ENCODE data around the gene CLEC4C. TPM values are rescaled to one million over a fixed set of nuclear protein-coding genes. Genes with fewer than 3 reads are reported as not detected.

The CLEC4C gene
- total RNA-seq, 1 experiment from 2014 or later: not detected

DNA sequence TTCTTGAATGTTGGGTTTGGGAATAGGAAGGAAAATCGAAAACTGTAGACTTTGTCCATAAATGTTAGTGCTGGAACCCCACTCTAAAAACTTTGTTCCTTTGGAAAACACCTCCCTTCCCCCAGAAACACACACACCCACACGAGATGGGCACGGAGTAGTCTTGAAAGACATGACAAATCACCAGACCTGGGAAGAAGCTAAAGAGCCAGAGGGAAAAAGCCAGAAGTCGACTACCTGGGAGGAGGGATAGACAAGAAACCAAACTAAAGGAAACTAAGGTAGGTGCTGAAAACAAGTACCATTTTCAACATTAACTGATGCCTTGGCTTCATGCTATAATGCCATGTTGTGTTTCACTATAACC lies 41.1 kb upstream of the CLEC4C start:
- H3K4me3 ChIP-seq (ENCODE audit: low read depth in 2 of 2, low read length in 2 of 2): no peak overlapping the region
- DNase-seq (ENCODE audit: low read depth, low spot score): no peak
- no peak overlapping the region for H3K27ac ChIP-seq (ENCODE audit: low read length)
- POLR2A ChIA-PET: no interaction called here
- in situ Hi-C loops (cut with HindIII; ENCODE audit: low pct_unique_long_range_greater_than_20kb, low sequenced_read_pairs) (no loop called here), intact Hi-C loops (cut with micrococcal nuclease; ENCODE audit: unreplicated experiment) (no loop called here)
- ATAC-seq: no peak
- no peaks in the 10 kb centered on the region for H3K27me3 ChIP-seq (ENCODE audit: control insufficient read depth, insufficient read depth, low read length)
- H3K36me3 ChIP-seq (ENCODE audit: control insufficient read depth, insufficient read depth, low read length): no peaks in the 10 kb centered on the region
- TF ChIP-seq, protein P1, sequence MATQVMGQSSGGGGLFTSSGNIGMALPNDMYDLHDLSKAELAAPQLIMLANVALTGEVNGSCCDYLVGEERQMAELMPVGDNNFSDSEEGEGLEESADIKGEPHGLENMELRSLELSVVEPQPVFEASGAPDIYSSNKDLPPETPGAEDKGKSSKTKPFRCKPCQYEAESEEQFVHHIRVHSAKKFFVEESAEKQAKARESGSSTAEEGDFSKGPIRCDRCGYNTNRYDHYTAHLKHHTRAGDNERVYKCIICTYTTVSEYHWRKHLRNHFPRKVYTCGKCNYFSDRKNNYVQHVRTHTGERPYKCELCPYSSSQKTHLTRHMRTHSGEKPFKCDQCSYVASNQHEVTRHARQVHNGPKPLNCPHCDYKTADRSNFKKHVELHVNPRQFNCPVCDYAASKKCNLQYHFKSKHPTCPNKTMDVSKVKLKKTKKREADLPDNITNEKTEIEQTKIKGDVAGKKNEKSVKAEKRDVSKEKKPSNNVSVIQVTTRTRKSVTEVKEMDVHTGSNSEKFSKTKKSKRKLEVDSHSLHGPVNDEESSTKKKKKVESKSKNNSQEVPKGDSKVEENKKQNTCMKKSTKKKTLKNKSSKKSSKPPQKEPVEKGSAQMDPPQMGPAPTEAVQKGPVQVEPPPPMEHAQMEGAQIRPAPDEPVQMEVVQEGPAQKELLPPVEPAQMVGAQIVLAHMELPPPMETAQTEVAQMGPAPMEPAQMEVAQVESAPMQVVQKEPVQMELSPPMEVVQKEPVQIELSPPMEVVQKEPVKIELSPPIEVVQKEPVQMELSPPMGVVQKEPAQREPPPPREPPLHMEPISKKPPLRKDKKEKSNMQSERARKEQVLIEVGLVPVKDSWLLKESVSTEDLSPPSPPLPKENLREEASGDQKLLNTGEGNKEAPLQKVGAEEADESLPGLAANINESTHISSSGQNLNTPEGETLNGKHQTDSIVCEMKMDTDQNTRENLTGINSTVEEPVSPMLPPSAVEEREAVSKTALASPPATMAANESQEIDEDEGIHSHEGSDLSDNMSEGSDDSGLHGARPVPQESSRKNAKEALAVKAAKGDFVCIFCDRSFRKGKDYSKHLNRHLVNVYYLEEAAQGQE (IDR thresholded peaks at IDR 0.05; ENCODE audit: insufficient read depth in 1 of 2, low read depth in 2 of 2, low read length in 1 of 2): no peak
- TF ChIP-seq SIN3A (IDR thresholded peaks at IDR 0.05; ENCODE audit: borderline replicate concordance, insufficient read depth, low read depth, low read length): no peak
- no peak for TF ChIP-seq TCF7L2 (IDR thresholded peaks at IDR 0.05; ENCODE audit: low read depth, low read length)
- TF ChIP-seq POLR2AphosphoS5 (IDR thresholded peaks at IDR 0.05; ENCODE audit: low read depth, low read length): no peak
- TF ChIP-seq, protein P2, sequence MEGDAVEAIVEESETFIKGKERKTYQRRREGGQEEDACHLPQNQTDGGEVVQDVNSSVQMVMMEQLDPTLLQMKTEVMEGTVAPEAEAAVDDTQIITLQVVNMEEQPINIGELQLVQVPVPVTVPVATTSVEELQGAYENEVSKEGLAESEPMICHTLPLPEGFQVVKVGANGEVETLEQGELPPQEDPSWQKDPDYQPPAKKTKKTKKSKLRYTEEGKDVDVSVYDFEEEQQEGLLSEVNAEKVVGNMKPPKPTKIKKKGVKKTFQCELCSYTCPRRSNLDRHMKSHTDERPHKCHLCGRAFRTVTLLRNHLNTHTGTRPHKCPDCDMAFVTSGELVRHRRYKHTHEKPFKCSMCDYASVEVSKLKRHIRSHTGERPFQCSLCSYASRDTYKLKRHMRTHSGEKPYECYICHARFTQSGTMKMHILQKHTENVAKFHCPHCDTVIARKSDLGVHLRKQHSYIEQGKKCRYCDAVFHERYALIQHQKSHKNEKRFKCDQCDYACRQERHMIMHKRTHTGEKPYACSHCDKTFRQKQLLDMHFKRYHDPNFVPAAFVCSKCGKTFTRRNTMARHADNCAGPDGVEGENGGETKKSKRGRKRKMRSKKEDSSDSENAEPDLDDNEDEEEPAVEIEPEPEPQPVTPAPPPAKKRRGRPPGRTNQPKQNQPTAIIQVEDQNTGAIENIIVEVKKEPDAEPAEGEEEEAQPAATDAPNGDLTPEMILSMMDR (IDR thresholded peaks at IDR 0.05): no peak
- no peaks in the 10 kb centered on the region for H3K9me3 ChIP-seq (ENCODE audit: control insufficient read depth, insufficient read depth, low read depth, low read length)
- no TSS peak for BruUV-seq (replicated peaks)
- H3K4me1 ChIP-seq (ENCODE audit: control insufficient read depth, insufficient read depth, low read length): no peaks in the 10 kb centered on the region
- CTCF ChIA-PET: no interaction called here

DNA sequence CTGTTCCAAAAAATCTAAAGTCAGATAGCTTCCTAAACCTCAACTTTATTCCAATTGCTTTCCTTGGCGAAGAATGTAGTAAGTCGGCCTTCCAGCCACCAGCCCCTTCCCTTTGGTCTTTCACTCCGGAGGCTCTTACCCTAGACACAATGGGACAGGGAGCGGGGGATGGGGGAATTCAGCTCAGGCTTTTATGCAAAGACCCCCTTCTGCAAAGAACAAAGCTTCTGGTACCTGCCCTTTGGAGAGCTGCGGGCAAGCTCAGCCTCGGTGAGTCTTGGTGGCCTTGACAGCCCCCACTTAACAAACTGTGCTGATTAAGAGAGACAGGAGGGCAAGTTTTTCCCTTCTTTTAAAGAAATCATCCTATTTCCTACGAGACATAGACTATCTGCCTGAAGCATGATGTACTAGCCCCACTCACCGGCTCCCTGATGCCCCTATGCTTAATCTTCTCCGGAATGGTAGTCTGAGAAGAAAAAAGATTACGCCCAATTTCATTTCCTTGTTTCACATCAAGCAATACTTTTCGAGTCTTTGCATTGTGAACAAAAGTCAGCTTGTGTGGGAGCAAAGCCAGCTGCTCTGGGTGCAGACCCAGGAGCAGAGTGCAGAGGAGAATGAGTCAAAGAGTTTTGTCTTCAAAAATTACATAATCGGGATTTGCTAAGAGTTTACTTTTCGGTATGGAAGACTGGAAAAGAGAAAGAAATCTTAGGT lies 40.6 kb upstream of the CLEC4C start:
- H3K27me3 ChIP-seq (ENCODE audit: control insufficient read depth, insufficient read depth, low read length): no peaks in the 10 kb centered on the region
- ATAC-seq (no peak), DNase-seq (ENCODE audit: low read depth, low spot score) (no peak)
- no peaks in the 10 kb centered on the region for H3K36me3 ChIP-seq (ENCODE audit: control insufficient read depth, insufficient read depth, low read length)
- ChIA-PET POLR2A (no interaction called here), CTCF (interaction anchor here (0.7 kb wide), 1 partner anchor 107 kb away, joined by 4 read pairs; no protein-coding TSS in a partner anchor)
- no peaks in the 10 kb centered on the region for H3K4me1 ChIP-seq (ENCODE audit: control insufficient read depth, insufficient read depth, low read length)
- intact Hi-C loops (cut with micrococcal nuclease; ENCODE audit: unreplicated experiment): no loop called here
- no TSS peak for BruUV-seq (replicated peaks)
- no peaks in the 10 kb centered on the region for H3K9me3 ChIP-seq (ENCODE audit: control insufficient read depth, insufficient read depth, low read depth, low read length)
- TF ChIP-seq, protein P2 (IDR thresholded peaks at IDR 0.05): no peak
- TF ChIP-seq TCF7L2 (IDR thresholded peaks at IDR 0.05; ENCODE audit: low read depth, low read length) (no peak), POLR2AphosphoS5 (IDR thresholded peaks at IDR 0.05; ENCODE audit: low read depth, low read length) (no peak), SIN3A (IDR thresholded peaks at IDR 0.05; ENCODE audit: borderline replicate concordance, insufficient read depth, low read depth, low read length) (no peak)
- TF ChIP-seq, protein P1 (IDR thresholded peaks at IDR 0.05; ENCODE audit: insufficient read depth in 1 of 2, low read depth in 2 of 2, low read length in 1 of 2): no peak
- H3K4me3 ChIP-seq (ENCODE audit: low read depth in 2 of 2, low read length in 2 of 2): no peak overlapping the region
- in situ Hi-C loops (cut with HindIII; ENCODE audit: low pct_unique_long_range_greater_than_20kb, low sequenced_read_pairs): no loop called here
- no peak overlapping the region for H3K27ac ChIP-seq (ENCODE audit: low read length)
